HG02943 (cell line): ENCODE measurements around the gene ABHD2.
"Not testable (repeated sequence)": the region's sequence is repeated elsewhere in the genome, so short reads cannot be mapped to it uniquely, and the experiment has no call there.

Experiments used
- ATAC-seq: cut with Tn5 transposase; IDR thresholded peaks from one replicate; pipeline ENCODE4 v1.9.1; 2021; ENCODE audit warnings: mild to moderate bottlenecking, low read depth, moderate library complexity; ENCODE audit not compliant: unreplicated experiment

Gene ABHD2, protein sequence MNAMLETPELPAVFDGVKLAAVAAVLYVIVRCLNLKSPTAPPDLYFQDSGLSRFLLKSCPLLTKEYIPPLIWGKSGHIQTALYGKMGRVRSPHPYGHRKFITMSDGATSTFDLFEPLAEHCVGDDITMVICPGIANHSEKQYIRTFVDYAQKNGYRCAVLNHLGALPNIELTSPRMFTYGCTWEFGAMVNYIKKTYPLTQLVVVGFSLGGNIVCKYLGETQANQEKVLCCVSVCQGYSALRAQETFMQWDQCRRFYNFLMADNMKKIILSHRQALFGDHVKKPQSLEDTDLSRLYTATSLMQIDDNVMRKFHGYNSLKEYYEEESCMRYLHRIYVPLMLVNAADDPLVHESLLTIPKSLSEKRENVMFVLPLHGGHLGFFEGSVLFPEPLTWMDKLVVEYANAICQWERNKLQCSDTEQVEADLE

DNA sequence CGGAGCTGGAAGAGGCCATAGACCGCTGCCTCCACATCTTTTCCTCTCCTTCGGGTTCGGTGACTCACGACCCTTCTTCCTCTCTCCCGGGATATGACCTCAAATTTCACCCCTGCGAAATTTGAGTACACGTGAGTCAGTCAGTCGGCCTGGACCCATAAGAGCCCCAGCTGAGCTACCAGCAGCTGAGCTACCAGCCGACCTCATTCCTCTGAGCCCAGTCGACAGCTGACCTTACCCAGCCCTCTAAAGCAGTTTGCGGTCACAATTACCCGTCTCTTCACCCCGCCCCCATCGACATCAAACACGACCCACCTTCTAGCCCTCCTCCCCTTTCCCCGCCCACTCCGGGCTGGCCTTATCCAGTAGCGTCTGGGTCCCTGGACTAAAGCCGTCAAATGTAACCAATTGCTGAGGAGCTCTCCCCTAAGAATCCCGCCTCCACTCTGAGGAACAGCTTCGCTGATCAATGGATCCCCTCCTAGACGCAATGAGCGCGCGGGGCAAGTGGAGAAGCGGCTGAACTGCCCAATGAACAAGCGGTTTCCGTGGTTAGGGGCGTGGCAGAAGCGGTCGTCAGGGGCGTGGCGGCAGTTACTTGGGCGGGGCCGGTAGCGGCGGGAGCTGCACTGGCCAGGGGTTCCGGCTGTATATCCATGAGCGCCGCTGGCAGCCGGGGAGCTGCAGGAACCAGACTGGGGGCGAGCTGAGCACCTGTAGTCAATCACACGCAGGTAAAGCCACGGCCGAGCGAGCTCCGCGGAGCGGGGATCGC, at the start of gene ABHD2:
Gene ABHD2, plus strand, starts transcription at position 627 of the 775 bp plus-strand sequence. CDS start 27,872 bp downstream, outside the sequence.
- ATAC-seq: peak; percentile 96

DNA sequence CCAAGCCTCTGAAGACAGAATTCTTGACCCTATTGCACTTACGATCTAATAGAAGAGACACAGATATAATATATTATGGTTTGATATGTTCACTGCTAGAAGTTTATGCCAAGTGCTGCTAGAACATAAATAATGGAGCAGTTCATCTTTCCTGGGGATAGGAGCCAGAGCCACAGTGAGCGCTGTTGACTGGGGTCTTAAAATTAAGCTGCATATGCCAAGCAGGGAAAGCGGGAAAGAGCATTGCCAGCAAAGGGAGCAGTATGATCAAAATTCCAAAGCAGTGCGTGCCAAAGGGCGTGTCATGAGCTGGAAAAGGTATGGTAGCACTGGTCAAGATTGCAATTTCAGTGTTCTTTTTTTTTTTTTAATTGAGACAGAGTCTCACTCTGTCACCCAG, 49.1 kb upstream of the ABHD2 start:
- ATAC-seq: no peak

DNA sequence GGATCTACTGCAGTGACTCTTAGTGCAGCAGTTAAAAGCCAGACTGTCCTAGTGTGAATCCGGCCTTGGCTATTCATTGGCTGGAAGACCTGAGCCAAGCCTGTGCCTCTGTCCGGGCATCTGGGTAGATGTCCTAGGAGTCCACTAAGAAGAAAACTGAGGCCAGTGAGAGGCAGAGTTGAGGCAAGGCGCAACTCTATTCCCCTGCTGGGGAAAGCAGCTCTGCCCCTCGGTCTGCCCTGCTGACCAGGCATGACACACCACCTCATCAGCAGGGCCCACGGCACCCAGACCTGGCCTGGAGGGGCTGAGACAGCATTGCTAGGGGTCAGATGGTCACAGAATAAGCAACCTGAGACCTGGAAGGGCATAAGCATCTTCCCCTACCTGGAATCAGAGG, 46.7 kb upstream of the ABHD2 start:
- no peak for ATAC-seq

DNA sequence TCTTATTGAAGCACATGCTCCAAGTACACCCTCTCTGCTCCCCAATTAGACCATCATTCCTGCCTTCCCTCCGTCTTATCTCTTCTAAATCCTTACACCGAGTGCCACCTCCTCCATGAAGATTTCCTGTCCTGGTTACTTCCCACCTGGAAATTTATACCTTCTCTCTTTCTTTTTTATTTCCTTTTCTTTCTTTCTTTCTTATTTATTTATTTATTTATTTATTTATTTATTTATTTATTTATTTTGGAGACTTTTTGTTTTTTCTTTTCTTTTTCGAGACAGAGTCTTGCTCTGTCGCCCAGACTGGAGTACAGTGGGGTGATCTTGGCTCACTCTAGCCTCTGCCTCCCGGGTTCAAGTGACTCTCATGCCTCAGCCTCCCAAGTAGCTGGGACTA, 45.9 kb upstream of the ABHD2 start:
- no peak for ATAC-seq

DNA sequence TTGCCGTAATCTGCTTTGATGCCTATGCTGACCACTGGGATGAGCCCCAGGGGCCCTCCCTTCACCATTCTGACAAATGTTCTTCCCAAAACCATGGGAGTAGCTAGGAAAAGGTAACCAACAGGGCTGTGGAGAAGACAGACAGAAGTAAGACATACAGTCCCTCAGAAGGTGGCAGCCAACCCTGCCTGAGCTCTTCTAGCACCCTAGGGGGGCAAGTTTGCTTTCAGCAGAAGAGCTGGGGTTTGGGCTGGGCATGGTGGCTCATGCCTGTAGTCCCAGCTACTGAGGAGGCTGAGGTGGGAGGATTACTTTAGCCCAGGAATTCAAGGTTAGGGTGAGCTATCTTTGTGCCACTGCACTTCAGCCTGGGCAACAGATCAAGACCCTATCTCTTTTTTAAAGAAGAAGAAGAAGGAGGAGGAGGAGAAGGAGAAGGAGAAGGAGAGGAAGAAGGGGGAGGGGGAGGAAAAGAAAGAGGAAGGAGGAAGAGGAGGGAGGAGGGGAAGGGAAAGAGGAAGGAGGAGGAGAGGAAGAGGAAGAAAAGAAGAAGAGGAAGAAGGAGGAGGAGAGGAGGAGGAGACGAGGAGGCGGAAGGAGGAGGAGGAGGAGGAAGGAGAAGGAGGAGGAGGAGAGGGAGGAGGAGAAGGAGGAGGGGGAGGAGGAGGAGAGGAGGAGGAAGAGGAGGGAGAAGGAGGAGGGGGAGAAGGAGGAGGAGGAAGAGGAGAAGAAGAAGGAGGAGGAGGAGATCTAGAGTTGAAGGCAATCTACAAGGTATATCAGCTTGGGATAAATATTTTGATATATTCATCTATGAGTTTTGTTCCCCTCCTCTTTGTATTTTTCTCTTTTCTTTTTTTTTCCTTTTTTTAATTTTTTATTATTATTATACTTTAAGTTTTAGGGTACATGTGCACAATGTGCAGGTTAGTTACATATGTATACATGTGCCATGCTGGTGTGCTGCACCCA, 44.9 kb upstream of the ABHD2 start:
- no peak for ATAC-seq

DNA sequence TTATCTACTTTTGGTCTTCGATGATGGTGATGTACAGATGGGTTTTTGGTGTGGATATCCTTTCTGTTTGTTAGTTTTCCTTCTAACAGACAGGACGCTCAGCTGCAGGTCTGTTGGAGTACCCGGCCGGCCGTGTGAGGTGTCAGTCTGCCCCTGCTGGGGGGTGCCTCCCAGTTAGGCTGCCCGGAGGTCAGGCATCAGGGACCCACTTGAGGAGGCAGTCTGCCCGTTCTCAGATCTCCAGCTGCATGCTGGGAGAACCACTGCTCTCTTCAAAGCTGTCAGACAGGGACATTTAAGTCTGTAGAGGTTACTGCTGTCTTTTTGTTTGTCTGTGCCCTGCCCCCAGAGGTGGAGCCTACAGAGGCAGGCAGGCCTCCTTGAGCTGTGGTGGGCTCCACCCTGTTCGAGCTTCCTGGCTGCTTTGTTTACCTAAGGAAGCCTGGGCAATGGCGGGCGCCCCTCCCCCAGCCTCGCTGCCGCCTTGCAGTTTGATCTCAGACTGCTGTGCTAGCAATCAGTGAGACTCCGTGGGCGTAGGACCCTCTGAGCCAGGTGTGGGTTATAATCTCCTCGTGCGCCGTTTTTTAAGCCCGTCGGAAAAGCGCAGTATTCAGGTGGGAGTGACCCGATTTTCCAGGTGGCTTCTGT, 39.1 kb upstream of the ABHD2 start:
- ATAC-seq: not testable (repeated sequence)

DNA sequence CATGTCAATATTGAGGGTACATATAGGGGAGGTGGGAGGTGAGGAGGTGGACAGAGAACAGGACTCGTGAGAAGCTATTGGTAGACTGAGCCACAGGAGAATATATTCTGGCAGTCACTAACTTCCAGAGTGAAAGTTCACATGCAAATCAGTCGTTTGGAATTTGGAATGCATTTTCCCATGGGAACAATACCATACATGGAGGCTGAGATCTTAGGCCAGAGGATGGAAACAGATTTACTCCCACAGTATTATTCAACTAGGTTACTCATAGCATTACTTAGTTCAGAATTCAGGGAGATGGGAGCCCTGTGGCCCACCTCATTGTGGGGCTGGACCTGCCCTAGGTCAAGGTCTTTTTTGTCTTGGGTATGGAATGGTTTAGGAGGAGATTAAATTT, 36.4 kb upstream of the ABHD2 start:
- ATAC-seq: no peak

DNA sequence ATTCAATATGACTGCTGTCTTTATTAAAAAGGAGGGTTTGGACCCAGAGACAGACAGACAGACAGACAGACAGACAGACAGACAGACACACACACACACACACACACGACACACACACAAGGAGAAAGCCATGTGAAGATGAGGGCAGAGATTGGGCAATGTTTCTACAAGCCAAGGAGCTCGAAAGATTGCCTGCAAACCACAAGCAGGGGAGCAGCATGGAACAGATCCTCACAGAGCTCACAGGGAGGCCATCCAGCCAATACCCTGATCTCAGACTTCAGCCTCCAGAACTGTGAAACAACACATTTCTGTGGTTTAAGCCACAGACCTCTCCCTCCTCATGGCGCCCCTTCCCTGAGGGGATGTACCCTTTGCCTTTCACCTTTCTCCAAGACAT, 35.8 kb upstream of the ABHD2 start:
- ATAC-seq: no peak

DNA sequence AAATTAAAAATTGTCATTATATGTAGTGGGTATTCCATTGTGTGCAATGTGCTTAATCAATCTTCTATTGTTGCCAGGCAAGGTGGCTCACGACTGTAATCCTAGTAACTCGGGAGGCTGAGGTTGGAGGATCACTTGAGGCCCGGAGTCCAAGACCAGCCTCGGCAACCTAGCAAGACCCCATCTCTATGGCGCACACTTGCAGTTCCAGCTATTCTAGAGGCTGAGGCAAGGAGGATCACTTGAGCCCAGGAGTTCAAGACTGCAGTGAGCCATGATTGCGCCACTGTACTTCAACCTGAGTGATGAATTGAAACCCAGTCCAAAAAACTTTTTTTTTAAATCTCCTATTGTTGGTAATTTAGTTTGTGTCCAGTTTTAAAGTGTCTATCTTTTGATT, 33.4 kb upstream of the ABHD2 start:
- no peak for ATAC-seq

DNA sequence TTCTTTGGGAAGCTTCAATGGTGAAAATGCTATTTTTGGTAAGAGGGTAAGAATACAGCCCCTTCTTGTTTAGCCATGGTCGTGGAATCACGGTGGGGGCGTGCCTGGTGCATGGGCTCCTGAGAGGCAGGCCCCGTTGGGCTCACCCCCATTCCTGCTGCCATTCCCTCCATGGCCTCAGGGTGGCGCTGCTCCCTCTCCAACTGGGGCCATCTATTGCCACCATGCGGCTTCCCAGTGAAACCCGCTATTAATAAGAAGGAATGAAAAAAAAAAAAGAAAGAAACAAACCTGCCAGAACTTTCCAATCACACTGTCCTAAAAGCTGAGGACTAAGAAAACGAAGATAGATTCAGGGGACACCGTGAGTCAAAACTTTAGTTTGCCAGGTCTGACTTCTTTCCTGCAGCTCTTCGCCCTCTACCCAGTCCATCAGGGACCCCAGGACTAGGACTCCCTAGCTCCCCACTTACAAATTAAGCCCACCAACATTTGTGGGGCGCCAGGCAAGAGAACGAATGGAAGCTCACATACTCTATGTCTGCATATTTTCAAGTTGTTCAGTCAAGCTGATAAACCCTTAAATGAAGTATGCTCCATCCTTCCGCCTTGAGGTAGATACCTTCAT, 30.6 kb upstream of the ABHD2 start:
- ATAC-seq: no peak

DNA sequence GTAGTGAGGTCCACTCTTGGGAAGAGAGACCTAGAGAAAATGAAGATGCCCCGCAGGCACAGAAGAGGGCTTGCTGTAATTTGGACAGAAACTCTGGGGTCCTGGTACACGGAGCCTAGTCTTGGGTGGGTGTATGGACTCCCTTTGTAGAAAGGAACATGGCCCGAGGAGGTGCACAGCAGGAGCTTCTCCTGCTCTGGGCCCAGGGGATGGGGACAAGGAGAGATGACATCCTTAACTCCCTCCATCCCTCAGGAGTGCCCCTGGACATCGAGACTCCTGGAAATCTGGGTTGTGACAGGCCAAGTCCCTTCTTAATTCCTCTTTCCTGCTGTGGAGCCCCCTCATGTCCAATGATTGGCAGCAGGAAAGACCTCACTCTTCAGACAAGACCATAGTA, 29.9 kb upstream of the ABHD2 start:
- ATAC-seq: no peak

DNA sequence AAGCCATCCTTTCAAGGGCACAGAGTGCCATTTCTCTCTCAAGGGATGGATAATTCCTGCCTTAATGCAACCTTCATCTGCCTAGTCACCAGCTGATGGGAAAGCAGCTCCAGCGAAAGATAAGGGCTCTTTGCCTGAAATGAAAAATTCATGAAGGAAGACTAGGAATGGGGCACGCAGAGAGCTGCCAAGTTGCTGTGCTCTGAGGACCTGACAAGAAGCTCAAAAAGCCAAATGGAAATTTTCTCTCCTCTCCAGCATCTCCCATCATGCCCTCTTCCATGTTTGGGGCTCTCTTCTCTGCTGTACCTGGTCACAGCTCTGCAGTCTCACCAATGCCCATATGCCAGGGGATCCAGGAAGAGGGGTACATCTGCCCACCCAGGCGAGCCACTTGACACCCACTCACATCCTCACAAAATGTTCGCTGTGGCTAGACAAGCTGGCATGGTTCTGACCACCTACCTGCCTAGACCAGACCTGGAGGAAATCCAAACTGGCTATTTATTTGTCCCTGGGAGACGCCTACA, 29.3 kb upstream of the ABHD2 start:
- no peak for ATAC-seq

DNA sequence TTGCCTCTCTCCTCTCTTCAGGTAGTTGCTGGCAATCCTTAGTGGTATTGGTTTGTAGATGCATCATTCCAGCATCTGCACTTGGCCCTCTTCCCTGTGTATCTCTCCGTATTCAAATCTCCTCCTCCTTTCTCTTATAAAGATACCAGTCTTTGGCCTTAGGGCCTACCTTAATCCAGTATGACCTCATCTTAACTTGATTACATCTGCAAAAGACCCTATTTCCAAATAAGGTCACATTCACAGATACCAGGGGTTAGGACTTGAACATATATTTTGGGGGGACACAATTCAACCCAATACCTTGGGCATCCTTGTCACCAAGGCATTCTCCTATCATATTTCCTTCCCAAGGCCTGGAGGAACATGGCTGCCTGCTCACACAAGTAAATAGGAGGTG, 22.0 kb upstream of the ABHD2 start:
- no peak for ATAC-seq

DNA sequence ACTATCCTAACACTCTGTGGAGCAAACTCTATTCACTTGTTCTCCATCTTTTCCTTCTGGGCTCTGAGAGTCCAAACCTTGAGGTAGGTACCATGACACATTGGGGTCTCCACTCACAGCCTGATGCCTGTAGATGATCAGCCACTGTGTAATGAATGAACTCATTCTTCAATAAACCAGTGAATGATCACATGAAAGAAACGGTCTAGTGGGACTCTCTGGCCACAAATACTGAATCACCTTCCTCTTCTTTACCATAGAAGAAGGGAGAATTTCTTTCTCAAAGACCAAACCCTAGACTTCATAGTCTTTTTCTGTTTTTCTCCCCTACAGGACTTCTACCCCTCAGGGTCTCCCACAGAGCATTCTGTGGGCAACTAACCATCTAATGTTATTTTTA, 20.5 kb upstream of the ABHD2 start:
- ATAC-seq: peak; percentile 35

DNA sequence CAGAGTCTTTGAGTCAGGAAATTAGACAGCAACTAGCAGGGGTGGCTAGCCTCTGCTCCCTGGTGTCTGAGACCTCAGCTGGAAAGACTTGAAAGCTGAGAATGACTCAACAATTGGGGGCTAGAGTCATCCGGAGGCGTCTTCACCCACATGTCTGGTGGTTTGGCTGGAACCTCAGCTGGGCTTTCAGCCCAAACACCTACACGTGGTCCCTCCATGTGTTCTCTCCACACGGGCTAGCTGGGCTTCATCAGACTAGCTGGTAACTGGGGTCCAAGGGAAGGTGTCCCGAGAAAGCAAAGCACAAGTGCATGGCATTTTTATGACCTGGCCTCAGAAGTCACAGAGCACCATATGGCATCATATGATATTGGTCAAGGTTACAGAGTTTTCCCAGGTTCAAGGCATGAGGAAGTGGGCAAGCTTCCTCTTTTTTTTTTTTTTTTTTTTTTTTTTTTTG, 19.9 kb upstream of the ABHD2 start:
- ATAC-seq: peak; percentile 86

DNA sequence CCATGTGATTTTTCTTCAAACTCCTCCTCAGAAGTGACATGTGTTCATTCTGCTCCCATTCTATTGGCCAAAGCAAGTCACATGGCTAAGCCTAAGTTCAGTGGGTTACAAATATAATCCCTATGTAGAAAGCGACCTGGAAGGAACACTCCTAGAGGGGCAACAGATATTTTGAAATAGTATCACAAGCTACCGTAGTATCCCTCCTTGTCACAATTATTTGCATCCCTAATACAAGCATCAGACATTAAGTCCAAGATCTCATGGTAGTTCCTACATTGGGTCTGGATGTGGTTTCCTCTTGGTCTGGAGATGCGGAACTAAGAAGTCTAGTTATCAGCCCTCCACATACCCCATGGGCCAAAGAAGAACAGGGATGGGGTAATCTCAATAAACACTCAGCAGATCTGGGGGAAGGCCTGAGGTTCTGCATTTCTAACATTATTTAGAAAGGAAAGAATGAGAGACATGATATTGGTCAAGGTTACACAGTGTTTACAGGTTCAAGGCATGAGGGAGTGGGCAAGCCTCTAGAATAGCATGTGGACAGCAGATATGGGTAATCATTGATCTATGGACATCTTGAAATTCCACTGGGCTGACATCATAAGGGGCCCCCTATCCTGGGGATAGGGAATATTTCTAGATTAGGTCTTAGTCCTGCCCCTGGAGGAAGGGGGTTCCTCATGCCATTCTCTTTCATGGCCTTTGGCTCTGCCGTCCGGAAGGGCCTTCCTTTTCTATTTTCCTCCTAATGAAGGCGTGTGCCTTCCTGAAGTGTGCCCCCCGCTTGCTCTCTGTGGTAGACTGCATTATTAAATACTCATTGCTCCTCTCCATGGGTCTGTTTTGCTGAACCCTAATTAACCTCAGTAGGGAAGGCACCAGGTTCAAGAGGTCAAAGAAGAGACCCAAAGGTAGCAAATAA, 17.8 kb upstream of the ABHD2 start:
- ATAC-seq: no peak

DNA sequence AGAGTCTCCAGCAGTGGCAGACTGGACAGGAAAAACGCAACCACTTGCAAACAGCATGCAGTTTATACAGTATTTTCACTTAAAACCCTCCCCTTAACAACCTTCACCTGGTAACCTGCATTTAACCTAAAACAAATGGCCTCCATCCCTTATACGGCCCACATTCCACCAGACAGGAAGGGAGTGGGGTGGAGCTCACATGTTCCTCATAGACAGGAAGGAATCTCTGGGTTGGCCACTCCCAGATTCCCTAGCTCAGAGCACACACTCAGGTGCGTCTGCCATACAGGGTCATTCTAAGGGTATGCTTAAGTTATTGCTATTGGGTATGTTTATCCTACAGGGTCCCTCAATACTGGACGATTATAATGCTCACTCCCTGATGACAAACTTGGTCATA, 16.8 kb upstream of the ABHD2 start:
- ATAC-seq: no peak

DNA sequence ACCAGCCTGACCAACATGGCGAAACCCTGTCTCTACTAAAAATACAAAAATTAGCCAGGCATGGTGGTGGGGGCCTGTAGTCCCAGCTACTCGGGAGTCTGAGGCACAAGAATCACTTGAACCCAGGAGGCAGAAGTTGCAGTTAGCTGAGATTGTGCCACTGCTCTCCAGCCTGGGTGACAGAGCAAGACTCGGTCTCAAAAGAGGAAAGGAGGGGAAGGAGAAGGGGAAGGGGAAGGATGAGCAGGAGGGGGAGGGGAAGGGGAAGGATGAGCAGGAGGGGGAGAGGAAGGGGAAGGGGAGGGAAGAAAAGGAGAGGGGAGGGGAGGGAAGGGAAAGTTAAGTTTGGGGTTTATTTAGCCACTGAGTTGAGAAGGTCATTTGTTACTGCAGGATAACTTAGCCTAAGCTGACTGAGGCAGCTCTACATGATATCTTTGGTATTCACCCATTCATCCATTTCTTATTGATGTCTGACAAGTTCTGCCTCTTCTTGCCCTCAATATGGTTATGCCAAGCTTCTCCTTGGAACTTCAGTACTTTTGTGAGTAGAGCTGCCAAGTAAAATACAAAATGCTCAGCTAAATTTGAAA, 15.9 kb upstream of the ABHD2 start:
- ATAC-seq: no peak
